ENCODE measurements around the gene ETNK2.
"Not testable (repeated sequence)": the region's sequence is repeated elsewhere in the genome, so short reads cannot be mapped to it uniquely, and the experiment has no call there.

The ETNK2 gene

GRCh38 chr1:204106825-204107224, 45.0 kb downstream of the ETNK2 start:
- no peak overlapping the region for H3K4me3 ChIP-seq
- H3K36me3 ChIP-seq = no peaks in the 10 kb centered on the region
- no peak overlapping the region for H3K27ac ChIP-seq
- TF ChIP-seq Cebpa-rat (IDR thresholded peaks at IDR 0.05) = no peak
- H3K9me3 ChIP-seq (replicated peaks in 1 of 11) = no peaks in the 10 kb centered on the region
- H3K4me2 ChIP-seq = no peak overlapping the region
- no peak overlapping the region for H3K9ac ChIP-seq
- no peaks in the 10 kb centered on the region for H3K27me3 ChIP-seq
- peaks cover 41 to 54% (median 48%) of the 10 kb centered on the region in 10 experiments for H3K4me1 ChIP-seq
- H4K20me1 ChIP-seq = no peaks in the 10 kb centered on the region

DNA sequence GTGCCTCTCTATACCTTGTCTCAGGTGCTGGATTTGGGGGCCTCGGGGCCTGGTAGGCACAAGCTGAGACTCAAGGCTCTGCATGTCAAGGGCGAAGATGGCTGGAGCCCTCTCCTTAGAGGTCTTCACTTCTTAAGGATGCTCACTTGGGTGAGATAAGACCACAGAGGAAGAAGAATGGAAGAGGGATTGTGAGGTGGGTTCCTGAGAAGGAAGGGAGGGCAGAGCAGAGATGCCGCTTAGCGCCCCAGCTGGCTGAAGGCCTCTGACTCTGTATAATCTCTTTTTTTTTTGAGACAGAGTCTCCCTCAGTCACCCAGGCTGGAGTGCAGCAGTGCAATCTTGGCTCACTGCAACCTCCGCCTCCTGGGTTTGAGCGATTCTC, 46.7 kb downstream of the ETNK2 start:
- H3K27me3 ChIP-seq = no peaks in the 10 kb centered on the region
- H3K27ac ChIP-seq = peak overlapping the region in 10 of 11 experiments; percentile 67 to 93 (median 88); a peak in 20 of 22 replicates
- H3K4me3 ChIP-seq = peak overlapping the region in 5 of 10 experiments; percentile 29 to 57 (median 40); a peak in 7 of 20 replicates
- no peaks in the 10 kb centered on the region for H3K9me3 ChIP-seq (replicated peaks in 1 of 11)
- H3K9ac ChIP-seq = peak overlapping the region in 9 of 11 experiments; percentile 47 to 79 (median 72); a peak in 15 of 22 replicates
- no peaks in the 10 kb centered on the region for H4K20me1 ChIP-seq
- H3K4me1 ChIP-seq = peaks cover 43 to 55% (median 50%) of the 10 kb centered on the region in 10 experiments
- TF ChIP-seq Cebpa-rat (IDR thresholded peaks at IDR 0.05) = no peak
- peak overlapping the region; percentile 83 to 96 (median 92) for H3K4me2 ChIP-seq
- H3K36me3 ChIP-seq = no peaks in the 10 kb centered on the region

- Histone ChIP-seq H3K9ac (peak overlapping the region in 10 of 11 experiments; percentile 52 to 79 (median 72); a peak in 21 of 22 replicates), H3K27ac (peak overlapping the region; percentile 12 to 93 (median 88); a peak in 21 of 22 replicates), H3K27me3 (no peaks in the 10 kb centered on the region), H3K36me3 (no peaks in the 10 kb centered on the region), H4K20me1 (no peaks in the 10 kb centered on the region), H3K4me2 (peak overlapping the region; percentile 83 to 96 (median 92)), H3K4me1 (peaks cover 43 to 55% (median 50%) of the 10 kb centered on the region in 10 experiments), H3K9me3 (replicated peaks in 1 of 11) (no peaks in the 10 kb centered on the region), H3K4me3 (peak overlapping the region in 8 of 10 experiments; percentile 4 to 57 (median 38); a peak in 13 of 20 replicates)
- TF ChIP-seq Cebpa-rat (IDR thresholded peaks at IDR 0.05) = no peak
Observed at GRCh38 chr1:204104331-204105130, 47.3 kb downstream of the ETNK2 start.

DNA sequence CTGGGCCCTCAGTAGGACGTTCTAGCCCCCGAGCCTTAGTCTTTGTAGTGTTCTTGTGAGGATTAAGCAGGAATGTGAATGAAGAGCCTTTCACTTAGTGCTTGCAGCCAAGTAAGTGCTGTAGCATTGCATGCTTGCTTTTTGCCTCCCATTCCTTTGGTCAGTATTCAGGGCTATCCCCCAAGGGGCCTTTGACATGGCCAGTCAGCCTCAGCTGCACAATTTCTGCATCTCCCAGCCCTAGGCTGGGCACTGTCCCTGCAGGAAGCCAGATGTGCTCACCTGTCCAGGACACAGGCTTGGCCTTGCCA, 48.5 kb downstream of the ETNK2 start:
- H3K27me3 ChIP-seq = no peaks in the 10 kb centered on the region
- peak overlapping the region; percentile 83 to 96 (median 92) for H3K4me2 ChIP-seq
- H4K20me1 ChIP-seq = no peaks in the 10 kb centered on the region
- peaks cover 43 to 55% (median 50%) of the 10 kb centered on the region in 10 experiments for H3K4me1 ChIP-seq
- H3K36me3 ChIP-seq = no peaks in the 10 kb centered on the region
- peak overlapping the region in 2 of 10 experiments; percentile 29 to 49; a peak in 3 of 20 replicates for H3K4me3 ChIP-seq
- H3K9me3 ChIP-seq (replicated peaks in 1 of 11) = no peaks in the 10 kb centered on the region
- H3K9ac ChIP-seq = peak overlapping the region in 7 of 11 experiments; percentile 72 to 79 (median 76); a peak in 12 of 22 replicates
- TF ChIP-seq Cebpa-rat (IDR thresholded peaks at IDR 0.05) = no peak
- peak overlapping the region in 10 of 11 experiments; percentile 67 to 93 (median 88); a peak in 19 of 22 replicates for H3K27ac ChIP-seq

DNA sequence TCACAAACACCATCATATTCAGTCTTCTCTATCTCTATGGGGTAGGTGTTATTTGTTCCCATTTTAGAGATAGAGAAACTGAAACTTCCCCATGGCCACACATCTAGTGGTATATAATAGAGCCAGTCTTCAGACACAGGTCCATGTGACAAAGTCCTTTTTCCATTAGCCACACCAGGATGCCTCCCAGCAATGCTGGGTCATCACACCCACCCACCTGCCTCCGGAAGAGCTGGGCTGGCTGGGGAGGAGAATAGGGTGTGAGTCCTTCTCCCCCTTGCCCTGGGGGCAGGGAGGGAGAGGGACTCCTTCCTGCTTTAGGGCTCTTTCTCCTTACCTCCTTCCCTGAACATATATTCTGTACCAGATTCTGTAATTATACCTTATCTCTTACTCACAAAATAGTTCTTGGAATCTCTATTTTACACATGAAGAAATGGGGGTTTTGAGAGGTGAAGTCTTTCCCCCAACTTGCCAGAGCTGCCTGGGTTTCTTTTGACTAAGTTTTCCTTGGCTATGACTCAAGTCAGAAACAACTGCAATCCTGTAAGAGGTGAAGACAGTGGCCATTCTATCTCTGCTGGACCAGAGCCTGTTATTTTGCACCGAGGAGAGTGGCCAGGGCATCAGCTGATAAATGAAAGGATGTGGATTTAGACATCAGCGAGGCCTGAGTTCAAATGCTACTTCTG, 49.0 kb downstream of the ETNK2 start:
- peak overlapping the region; percentile 63 to 96 (median 92) for H3K4me2 ChIP-seq
- peaks cover 43 to 55% (median 50%) of the 10 kb centered on the region in 10 experiments for H3K4me1 ChIP-seq

DNA sequence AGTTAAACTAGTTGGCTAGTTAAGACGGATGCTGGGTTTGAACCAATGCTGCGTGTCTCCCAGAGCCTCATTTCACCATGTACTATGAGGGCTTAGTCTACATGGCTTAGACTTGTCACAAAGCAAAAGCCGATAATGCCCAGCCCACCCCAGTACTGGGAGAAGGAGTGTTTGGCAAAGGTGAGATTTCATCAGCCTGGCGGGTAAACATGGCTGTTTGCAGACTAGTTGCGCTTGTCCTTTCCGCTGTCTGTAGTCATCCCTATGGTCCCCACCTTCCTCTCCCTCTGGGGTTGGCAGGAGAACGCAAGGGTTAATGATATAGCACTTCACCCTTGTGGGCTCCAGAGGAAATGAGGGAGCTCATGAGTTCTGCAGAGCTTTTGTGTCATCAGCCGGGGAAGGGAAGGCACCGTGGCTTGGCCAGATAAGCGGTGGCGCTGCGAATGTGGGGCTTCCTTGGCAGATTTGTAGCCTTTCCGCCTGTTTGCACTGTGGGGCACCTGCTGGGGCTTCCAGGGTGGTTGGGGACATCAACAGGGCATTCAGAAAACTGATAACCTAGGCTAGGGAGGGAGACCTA, 49.7 kb downstream of the ETNK2 start:
- Histone ChIP-seq H3K4me3 (no peak overlapping the region), H3K27me3 (no peaks in the 10 kb centered on the region), H3K9ac (0 out of 22 replicates have a peak overlapping the region, but pooled peaks of 1 of the 11 experiments have one; percentile 6), H3K36me3 (no peaks in the 10 kb centered on the region), H3K4me1 (peaks cover 43 to 55% (median 50%) of the 10 kb centered on the region in 10 experiments), H3K4me2 (peak overlapping the region; percentile 63 to 96 (median 92)), H3K27ac (peak overlapping the region in 4 of 11 experiments; percentile 33 to 93 (median 88); a peak in 5 of 22 replicates), H4K20me1 (no peaks in the 10 kb centered on the region), H3K9me3 (replicated peaks in 1 of 11) (no peaks in the 10 kb centered on the region)
- no peak for TF ChIP-seq Cebpa-rat (IDR thresholded peaks at IDR 0.05)

More for the DNA sequence above, 49.0 kb downstream of the ETNK2 start:
- no peak overlapping the region; a peak in 1 of 20 replicates for H3K4me3 ChIP-seq
- no peak for TF ChIP-seq Cebpa-rat (IDR thresholded peaks at IDR 0.05)
- H3K9ac ChIP-seq = peak overlapping the region in 3 of 11 experiments; percentile 72 to 79 (median 77); a peak in 2 of 22 replicates
- peak overlapping the region in 9 of 11 experiments; percentile 80 to 93 (median 88); a peak in 16 of 22 replicates for H3K27ac ChIP-seq
- H4K20me1 ChIP-seq = no peaks in the 10 kb centered on the region
- no peaks in the 10 kb centered on the region for H3K36me3 ChIP-seq
- H3K9me3 ChIP-seq (replicated peaks in 1 of 11) = no peaks in the 10 kb centered on the region
- H3K27me3 ChIP-seq = no peaks in the 10 kb centered on the region

- H3K4me3 ChIP-seq; H3K9ac ChIP-seq; H3K9me3 ChIP-seq (replicated peaks in 1 of 11); H3K27ac ChIP-seq; H4K20me1 ChIP-seq; H3K4me2 ChIP-seq; H3K27me3 ChIP-seq; H3K36me3 ChIP-seq: not testable (repeated sequence)
- peaks cover 32 to 40% (median 35%) of the 10 kb centered on the region in 10 experiments for H3K4me1 ChIP-seq
Observed at GRCh38 chr1:204099754-204100153, 52.1 kb downstream of the ETNK2 start.

DNA sequence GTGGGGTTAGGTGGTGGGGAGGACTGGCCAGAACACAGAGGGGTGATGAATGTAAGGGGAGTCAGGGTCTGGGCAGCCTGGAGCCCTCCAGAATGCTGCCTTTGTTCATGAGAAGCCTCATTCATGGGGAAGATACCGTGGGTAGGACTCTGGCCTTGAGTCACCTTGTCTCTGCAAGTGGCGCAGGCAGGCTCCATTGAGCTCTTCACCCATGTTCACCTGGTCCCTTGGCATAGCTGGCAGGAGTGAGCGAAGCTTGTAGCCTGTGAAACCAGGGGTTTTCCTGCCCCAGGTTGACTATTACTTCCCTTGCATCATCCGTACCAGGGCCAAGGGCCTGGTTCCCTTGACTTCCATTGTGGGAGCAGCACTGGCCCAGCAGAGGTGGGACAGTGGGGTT, 53.2 kb downstream of the ETNK2 start:
- no peak overlapping the region for H3K4me2 ChIP-seq
- TF ChIP-seq Cebpa-rat (IDR thresholded peaks at IDR 0.05) = no peak
- H3K36me3 ChIP-seq = no peaks in the 10 kb centered on the region
- H3K9me3 ChIP-seq (replicated peaks in 1 of 11) = no peaks in the 10 kb centered on the region
- no peak overlapping the region for H3K9ac ChIP-seq
- H3K4me3 ChIP-seq = no peak overlapping the region
- H3K27me3 ChIP-seq = no peaks in the 10 kb centered on the region
- peaks cover 0 to 11% (median 0%) of the 10 kb centered on the region in 11 experiments; a peak in 1 of 22 replicates for H4K20me1 ChIP-seq
- H3K27ac ChIP-seq = no peak overlapping the region
- peaks cover 21 to 34% (median 28%) of the 10 kb centered on the region in 10 experiments for H3K4me1 ChIP-seq

- Histone ChIP-seq H3K9ac (no peak overlapping the region), H3K27me3 (no peaks in the 10 kb centered on the region), H4K20me1 (peaks cover 0 to 11% (median 0%) of the 10 kb centered on the region in 11 experiments; a peak in 1 of 22 replicates), H3K36me3 (no peaks in the 10 kb centered on the region), H3K27ac (no peak overlapping the region), H3K9me3 (replicated peaks in 1 of 11) (no peaks in the 10 kb centered on the region), H3K4me1 (peaks cover 3 to 23% (median 10%) of the 10 kb centered on the region in 10 experiments), H3K4me2 (no peak overlapping the region), H3K4me3 (no peak overlapping the region)
- no peak for TF ChIP-seq Cebpa-rat (IDR thresholded peaks at IDR 0.05)
Observed at GRCh38 chr1:204096931-204097330, 54.9 kb downstream of the ETNK2 start.

Measured in BLaER1 treated with 17β-estradiol and CSF1 and Interleukin-3, amounts not matched to agents 10 nM and 100 nM (cell line).